Left renal cortex interstitium (tissue), 4 donors: ENCODE results near the gene STARD3NL. TPM values are rescaled to one million over a fixed set of nuclear protein-coding genes. Genes with fewer than 3 reads are reported as not detected.
"Not testable (repeated sequence)": the region's sequence is repeated elsewhere in the genome, so short reads cannot be mapped to it uniquely, and the experiment has no call there.

Experiments
- DNase-seq, 4 donors: peaks; one replicate each; pipeline ENCODE4 v3.0.0-alpha.2; 2013; ENCODE audit warnings: low read depth in 4 of 4, low spot score in 2 of 4, missing footprints in 1 of 4
- polyA plus RNA-seq, 4 donors: library from polyadenylated mRNA; unstranded; fragments of 120-200 nt; gene quantifications; one replicate each; pipeline ENCODE4 v1.2.1, GENCODE V29; 2013; ENCODE audit not compliant: insufficient read length in 4 of 4

STARD3NL gene, protein sequence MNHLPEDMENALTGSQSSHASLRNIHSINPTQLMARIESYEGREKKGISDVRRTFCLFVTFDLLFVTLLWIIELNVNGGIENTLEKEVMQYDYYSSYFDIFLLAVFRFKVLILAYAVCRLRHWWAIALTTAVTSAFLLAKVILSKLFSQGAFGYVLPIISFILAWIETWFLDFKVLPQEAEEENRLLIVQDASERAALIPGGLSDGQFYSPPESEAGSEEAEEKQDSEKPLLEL
- 10 to 100 TPM; 61.1 to 72.7 (median 66.5) TPM for polyA plus RNA-seq

DNA sequence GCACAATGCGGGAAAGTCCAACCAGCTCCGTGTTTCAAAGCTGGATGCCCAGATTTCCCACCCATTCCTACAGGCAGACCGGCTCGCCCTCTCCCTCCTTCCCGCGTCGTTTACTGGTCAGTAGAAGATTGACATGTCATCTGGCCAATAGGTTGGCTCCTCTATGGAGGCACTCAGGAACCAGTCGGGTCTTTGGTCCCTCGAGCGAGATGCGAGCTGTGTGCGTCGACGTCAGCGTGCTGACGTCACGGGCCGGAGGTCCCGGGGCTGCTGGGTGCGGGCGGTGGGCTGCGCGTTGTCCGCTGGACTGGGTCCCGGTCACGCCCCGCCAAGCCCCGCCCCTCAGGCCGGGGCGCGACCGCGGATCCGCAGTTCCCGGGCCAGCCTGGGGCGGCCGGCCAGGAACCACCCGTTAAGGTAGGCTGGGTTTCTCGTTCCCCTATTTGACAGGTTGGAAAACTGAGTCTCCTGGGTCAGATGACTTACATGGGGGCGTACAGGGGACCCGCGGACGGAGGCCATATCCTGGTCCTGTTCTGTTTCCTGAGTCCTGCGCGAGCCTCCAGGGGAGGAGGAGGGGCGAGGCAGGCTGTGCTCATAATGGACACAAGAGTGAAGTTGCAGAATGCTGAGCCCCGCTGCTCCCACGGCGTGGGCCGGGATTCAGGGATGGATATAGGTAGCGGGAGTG, at the start of gene STARD3NL:
STARD3NL (plus strand) TSS at position 242 of the 691 bp plus-strand sequence. CDS start 29,260 bp downstream, outside the sequence.
- DNase-seq = peak; percentile 99 to 100 (median 100)

DNA sequence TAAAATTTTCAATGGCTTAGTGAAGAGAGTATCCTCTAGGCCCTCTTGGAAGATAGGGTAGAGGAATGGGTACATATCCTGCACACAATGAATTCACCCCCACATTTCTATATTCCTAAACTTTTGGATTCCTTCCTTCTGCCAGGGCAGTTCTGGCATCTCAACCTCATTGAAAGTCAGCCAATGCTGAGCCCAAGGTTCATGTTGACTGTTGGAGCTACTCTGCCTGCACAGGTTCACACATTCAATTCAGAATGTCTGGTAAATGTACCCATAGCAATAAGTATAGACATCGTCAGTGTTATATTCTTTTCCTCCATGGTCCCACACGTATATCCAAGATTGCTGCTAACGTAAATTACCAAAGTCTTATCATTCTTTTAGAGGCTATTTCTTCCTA, 48.9 kb upstream of the STARD3NL start:
- no peak for DNase-seq

DNA sequence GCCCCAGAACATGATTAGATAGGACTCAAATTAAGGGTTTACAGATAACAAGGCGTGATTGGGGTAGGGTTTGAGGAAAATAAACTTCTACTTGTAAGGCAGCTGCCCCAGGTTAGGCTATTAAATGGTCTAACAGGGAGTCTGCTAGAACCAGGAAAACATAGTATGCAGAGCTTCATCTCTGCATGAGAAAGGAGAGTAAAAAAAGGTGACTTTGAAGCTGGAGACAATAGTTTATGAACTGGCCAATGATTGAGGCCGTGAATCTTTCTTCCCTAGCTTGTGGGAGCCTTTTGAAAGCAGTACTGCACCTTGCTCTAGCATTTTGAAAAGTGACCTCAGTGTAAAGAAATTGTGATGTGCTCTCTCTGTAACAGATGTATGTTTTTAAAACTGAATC, 48.5 kb upstream of the STARD3NL start:
- no peak for DNase-seq

DNA sequence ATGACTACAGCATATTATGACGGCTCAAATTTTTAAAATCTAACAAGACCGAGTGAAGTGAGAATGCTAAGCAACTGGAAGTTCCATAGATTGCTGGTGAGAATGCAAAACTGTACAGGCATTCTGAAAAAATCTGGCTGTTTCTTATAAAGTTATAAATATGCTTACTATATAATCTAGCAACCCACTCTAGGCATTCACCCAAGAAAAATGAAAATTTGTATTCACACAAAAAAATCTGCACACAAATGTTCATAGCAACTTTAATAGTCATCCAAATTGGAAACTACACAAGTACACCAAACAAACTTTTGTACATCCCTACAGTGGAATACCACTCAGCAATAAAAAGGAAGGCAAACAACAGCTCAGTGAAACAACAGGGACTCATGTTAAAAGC, 39.9 kb upstream of the STARD3NL start:
- no peak for DNase-seq

DNA sequence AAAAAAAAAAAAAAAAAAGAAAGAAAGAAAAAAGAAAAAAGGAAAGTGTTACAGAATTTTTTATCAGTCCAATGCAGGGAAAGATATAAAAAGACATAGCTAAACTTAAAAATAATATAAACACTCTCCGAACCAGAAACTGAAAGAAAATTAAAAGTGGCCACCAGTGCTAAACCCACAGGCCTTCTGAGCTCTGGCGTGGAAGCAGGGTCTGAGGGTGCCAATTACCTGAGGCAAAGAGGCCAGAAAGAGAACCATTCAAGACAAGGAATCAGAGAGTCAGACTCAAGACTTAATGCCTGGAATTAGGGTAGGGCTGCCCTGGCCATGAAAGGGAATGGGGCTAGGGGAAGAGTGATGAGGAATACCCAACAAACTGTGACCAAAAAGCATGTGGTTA, 36.9 kb upstream of the STARD3NL start:
- no peak for DNase-seq

DNA sequence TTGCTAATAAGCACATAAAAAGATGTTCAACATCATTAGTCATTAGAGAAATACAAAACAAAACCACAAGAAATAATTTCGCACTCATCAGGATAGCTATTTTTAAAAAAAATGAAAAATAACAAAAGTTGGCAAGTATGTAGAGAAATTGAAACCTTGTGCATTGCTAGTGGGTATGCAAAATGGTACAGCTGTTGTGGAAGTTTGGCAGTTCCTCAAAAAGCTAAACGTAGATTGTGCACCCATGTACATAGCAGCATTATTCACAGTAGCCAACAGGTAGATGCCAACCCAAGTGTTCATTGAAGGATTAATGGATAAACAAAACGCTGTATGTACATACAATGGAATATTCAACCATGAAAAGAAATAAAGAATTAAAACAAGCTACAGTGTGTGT, 35.3 kb upstream of the STARD3NL start:
- no peak for DNase-seq

DNA sequence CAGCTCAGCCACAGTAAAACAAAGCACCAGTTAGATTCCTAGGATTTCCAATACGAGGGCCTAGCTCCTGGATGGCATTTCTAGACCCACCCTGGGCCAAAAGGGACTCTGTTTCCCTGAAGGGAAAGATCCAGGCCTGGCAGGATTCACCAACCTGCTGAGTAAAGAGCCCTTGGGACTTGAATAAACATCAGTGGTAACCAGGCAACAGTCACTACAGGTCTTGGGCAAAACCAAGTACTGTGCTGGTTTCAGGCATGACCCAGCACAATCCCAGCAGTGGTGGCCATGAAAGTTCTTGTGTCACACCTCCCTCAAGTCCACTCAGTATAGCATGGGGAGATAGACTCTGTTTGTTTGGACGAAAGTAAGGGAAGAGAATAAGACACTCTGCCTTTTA, 31.0 kb upstream of the STARD3NL start:
- DNase-seq = no peak

DNA sequence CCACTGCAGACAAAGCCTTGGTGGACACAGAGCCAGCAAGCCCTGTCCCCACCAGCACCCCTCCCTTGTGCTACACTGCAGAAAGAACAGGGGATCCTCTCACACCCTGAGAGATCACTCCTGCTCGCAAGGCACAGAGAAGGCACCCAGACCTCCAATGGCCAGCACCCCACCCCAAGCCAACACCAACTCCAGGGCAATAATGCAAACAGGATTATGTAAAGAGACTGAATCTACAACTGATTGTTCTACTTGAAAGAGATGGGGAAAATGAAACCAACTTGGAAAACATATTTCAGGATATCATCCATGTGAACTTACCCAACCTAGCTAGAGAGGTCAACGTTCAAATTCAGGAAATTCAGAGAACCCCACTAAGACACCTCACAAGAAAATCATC, 26.5 kb upstream of the STARD3NL start:
- DNase-seq = no peak

DNA sequence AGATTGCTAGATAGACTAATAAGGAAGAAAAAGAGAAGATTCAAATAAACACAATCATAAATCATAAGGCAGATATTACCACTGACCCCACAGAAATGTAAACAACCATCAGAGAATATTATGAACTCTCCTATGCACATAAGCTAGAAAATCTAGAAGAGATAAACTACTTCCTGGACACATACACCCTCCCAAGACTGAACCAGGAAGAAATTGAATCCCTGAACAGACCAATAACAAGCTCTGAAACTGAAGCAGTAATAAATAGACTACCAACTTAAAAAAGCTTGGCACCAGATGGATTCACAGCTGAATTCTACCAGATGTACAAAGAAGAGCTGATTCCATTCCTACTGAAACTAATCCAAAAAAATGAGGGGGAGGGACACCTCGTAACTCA, 24.5 kb upstream of the STARD3NL start:
- DNase-seq = no peak

DNA sequence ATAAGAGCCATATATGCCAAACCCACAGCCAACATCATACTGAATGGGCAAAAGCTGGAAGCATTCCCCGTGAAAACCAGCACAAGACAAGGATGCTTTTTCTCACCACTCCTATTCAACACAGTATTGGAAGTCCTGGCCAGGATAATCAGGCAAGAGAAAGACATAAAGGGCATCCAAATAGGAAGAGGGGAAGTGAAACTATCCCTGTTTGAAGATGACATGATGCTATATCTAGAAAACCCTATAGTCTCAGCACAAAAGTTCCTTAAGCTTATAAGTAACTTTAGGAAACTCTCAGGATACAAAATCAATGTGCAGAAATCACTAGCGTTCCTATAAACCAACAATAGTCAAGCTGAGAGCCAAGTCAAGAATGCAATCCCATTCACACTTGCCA, 23.8 kb upstream of the STARD3NL start:
- no peak for DNase-seq

DNA sequence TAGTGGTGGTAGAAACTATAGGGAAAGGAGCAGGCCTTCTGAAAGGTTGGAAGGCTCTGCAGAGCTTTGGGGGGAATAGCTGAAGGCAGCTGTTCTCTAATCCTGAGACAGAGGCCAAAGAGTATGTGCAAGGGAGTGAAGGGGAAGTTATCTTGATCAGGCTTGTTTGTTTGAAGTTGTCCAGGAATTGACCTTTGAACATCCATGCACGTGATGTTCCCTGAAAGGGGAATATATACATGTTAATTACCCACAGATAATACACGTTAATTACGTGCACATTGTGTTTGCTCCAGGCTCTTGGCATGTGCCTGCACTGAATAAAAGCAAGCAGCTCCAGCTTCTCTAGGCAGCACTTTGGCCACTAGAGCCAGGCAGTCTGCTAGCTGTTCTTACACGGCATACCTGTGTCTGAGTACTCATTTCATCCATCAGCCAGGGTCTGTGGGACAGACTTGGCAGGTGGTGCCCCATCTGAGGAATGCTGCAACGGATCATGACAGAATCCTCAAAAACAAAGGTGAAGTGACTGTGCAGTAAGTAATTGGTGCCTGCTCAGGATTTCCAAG, 18.0 kb upstream of the STARD3NL start:
- DNase-seq = no peak

DNA sequence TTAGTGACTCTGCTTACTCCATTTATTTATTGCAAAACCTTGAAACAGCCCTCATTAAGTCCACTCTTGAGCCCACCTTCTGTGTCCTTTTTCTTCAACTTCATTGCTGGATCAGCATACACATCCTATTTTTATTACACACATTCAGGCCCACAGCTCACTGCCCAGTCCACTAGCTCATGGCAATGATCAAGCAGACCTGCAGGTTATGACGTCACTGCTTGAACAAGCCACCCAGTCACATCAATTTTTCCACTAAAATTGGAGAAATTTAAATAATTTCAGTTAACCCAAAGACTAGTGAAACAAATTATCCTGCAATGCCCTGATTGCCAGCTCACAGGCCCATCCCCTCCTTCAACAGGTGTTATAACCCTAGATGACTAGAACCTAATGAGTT, 16.0 kb upstream of the STARD3NL start:
- no peak for DNase-seq

DNA sequence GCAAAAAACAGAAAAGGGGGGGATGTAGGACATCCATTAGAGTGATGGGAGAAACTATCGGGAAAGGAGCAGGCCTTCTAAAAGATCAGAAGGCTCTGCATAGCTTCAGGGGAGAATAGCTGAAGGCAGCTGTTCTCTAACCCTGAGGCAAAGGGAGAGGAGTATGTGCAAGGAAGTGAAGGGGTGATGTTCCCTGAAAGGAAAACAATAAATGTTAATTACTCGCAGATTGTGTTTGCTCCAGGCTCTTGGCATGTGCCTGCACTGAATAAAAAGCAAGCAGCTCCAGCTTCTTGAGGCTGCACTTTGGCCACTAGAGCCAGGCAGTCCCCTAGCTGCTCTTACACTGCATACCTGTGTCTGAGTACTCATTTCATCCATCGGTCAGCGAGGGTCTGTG, 14.4 kb upstream of the STARD3NL start:
- no peak for DNase-seq

DNA sequence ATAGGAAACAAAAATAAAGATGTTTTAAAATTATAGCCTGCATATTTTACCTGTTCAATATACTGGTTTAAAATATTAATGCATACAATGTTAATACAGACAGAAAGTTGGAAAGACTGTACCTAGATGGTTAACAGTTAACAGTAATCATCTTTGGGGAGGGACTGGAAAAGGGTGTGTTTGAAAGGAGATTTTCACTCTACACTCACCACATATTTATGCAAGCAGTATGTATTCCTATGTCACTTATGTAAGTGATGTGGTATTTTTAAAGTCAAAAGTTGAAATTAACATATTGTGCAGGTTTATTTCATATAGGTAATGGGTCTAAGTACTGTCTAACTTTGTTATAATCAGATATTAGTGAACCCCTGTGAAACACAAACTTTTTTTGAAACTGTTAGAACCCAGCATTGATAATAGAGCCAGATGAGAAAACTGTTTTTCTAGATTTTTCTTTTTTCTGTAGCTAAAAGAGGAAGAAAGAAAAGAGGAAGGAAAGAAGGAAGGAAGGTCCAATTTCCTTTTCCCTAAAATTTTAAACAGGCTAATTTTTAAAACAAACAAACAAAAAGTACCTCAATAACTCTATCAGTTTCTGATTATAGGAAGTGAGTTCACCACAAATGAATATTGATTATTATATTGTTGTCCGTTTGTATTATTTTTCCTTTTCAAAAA, 9.0 kb upstream of the STARD3NL start:
- no peak for DNase-seq

DNA sequence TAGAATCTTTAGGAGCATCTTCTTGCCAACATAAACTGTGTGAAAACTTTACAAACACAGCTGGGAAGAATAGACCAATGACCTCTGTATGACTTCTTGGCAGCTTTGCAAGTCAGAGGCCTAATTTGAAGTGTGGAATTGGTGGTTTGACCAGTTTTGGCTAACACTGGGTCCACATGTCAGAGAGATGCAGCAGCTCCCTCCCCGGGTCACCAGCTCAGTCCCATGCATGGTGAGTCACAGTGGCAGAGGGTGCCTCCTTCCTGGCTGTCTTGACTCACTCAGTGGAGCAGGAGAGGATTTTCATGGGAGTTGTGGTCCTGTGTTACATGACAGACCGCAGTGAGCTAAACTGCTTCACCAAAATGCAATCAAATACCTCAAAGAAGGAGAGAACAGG, 8.2 kb upstream of the STARD3NL start:
- no peak for DNase-seq

DNA sequence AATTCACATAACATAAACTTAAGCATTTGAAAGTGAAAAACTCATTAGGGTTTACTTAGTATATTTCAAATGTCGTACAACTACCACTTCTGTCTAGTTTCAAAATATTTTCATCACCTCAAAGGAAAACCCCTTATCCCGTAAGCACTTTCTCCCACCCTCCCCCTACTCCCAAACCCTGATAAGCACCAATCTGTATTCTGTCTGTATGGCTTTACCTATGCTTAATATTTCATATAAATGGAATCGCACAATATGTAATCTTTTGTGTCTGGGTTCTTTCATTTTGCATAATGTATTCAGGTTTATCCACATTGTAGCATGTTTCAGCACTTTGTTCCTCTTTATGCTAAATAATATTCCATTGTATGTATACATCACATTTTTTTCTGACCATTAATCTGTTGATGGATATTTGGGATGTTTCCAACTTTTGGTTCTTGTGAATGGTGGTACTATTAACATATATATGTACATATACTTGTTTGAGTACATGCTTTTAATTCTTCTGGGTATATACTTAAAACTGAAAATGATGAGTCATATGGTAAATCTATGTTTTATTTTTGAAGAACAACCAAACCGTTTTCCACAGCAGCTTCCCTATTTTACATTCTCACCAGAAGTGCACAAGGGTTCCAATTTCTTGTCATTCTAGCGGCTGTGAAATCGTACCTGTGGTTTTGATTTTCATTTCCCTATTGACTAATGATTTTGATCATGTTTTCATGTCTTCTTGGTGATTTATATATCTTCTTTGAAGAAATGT, 6.2 kb upstream of the STARD3NL start:
- DNase-seq = no peak

DNA sequence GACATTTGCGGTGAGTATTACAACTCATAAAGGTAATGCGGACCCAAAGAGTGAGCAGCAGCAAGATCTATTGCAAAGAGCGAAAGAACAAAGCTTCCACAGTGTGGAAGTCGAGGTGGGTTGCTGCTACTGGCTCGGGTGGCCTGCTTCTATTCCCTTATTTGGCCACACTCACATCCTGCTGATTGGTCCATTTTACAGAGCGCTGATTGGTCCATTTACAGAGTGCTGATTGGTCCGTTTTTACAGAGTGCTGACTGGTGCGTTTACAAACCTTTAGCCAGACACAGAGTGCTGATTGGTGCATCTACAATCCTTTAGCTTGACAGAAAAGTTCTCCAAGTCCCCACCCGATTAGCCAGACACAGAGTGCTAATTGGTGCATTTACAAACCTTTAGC, 2.5 kb upstream of the STARD3NL start:
- not testable (repeated sequence) for DNase-seq

DNA sequence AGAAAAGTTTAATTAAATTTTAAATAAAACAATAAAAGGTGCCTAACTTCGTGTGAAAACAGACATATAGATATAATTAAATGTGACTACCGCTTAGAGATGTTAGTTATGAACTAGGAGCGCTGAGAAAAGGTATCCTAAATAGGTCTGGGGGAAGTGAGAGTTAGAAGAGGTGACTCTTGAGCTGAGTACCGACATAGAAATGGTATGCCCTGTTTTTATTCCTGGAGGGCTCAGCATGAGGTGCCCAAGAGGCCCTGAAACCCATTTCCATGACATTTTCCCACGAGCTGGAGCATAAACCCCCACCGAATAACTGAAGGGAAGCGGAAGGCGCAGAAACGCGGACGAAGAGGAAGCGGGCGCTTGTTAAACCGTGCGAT, 433 bp upstream of the STARD3NL start:
- DNase-seq = no peak

DNA sequence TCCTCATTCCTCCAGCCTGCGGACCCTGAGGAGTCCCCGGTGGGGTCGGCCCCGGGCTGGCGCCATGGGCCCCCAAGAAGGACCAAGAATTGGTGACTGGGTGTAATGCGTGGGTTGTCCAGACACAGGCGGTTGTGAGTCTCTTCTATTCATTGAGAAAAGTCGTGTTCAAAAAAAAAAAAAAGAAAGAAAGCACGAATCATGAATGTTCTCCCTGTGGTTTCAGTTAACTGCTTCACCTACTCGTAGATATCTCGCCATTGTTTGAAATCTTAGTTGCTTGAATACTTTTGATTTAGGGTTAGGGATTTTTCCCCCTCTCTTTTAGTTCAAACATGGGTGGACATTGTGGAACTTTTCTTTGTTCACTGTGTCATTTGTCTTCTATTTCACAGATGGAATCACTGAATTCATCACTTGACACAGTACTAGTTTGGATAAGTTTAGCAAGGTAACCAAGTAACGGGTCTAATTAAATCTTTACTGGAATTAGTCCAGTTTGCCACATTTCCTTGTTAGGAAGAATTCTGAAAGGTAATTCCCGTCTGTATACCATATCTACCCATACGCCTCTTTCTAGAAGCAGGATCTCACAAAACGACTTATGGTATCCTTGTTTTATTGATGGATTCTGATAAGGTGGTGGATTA, 775 bp downstream of the STARD3NL start:
- peak in 2 of 4 donors; percentile 19 to 40 for DNase-seq

DNA sequence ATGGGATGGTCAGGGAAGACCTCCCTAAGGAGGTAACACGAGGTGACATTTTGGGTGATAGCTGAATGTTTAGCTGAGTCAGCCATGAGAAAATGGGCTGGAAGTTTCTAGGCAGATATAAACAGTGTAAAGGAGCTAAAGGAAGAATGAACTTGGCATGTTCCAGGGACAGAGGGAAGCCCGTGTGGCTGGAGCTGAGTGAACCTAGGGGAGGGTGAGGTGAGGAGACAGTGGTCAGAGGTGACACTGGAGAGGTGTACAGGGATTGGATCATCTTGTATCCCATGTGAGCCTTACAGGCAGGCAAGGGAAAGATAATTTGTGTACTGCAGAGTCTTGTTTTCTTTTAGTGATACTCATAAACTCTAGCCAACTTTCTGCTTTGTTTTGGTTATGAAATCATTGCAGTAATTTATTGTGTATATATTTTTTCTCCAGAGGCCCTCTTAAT, 1.8 kb downstream of the STARD3NL start:
- no peak for DNase-seq
